IPS DF 4.7 (cell line): ENCODE data around the gene UBL7.

Experiments
- DNase-seq: peaks from one replicate; pipeline ENCODE4 v3.0.0-alpha.2; 2013; ENCODE audit warnings: low spot score; ENCODE audit errors: extremely low read depth

UBL7 gene

DNA sequence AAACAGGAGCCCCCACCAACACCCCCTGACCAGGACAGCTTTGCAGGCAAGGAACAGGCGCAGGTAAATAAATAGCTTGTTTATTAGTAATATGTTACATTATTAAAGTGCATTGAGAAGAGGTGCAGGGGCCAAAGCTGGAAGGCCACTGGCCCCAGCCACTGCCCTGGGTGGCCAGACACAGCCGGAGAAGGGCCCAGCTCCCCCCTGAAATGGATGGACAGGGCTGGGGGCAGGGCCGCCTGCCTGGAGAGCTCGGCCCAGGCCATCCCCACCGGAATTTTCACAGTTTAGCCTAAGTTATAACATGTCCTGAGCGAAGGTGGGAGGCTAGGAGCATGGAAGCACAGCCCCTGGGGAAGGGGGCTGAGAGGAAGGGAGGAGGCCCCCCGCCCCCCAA, 51.7 kb downstream of the UBL7 start:
- DNase-seq = no peak

DNA sequence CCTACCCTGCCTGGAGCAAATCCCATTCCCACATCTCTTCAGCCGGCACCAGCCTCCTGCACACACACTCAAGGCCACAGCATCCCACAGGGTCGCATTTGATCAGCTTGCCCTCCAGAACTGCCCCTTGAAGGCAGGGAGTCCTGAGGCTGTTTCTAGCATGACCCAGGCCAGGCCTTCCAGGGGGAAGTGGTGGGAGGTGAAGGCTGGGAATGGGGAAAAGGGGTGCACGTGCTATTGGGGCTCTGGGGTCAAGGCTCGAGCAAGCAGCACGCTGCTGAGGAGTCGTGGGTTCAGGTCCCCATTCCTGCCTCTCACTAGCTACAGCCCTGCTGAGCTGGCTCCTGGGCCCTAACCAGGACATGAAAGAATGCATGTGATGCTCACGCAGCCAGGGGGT, 52.1 kb downstream of the UBL7 start:
- no peak for DNase-seq

- DNase-seq = no peak
Measured at GRCh38 chr15:74408385-74408784, 52.6 kb downstream of the UBL7 start.

- no peak for DNase-seq
Measured at GRCh38 chr15:74406992-74407705, 53.8 kb downstream of the UBL7 start.

GRCh38 chr15:74406517-74406916, 54.4 kb downstream of the UBL7 start:
- no peak for DNase-seq

- DNase-seq = no peak
Measured at GRCh38 chr15:74405823-74406222, 55.1 kb downstream of the UBL7 start.

GRCh38 chr15:74403991-74404563, 56.9 kb downstream of the UBL7 start:
- DNase-seq = no peak

DNA sequence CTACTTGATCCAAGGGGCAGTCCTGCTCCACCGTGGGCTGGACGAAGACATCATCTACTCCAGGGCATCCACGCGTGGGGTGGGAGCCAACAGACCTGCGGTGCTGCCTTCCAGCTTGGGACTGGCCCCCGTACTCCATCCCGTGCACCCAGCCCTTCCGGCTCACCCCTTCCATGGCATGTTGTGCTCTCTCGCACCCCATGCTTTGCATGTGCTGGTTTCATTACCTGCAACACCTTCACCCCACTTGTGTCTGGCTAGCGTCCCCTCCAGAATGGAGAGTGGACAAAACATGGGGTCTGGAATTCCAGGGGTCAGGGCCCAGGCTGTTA, 57.4 kb downstream of the UBL7 start:
- no peak for DNase-seq

- no peak for DNase-seq
Measured at GRCh38 chr15:74402873-74403587, 57.9 kb downstream of the UBL7 start.

- DNase-seq = no peak
Measured at GRCh38 chr15:74402337-74402841, 58.6 kb downstream of the UBL7 start.

GRCh38 chr15:74400915-74401757, 59.8 kb downstream of the UBL7 start:
- no peak for DNase-seq

GRCh38 chr15:74400313-74400860, 60.6 kb downstream of the UBL7 start:
- no peak for DNase-seq

- no peak for DNase-seq
Measured at GRCh38 chr15:74399511-74400312, 61.2 kb downstream of the UBL7 start.

GRCh38 chr15:74399100-74399499, 61.9 kb downstream of the UBL7 start:
- DNase-seq = no peak

- DNase-seq = no peak
Measured at GRCh38 chr15:74398183-74398582, 62.8 kb downstream of the UBL7 start.

GRCh38 chr15:74397239-74398068, 63.5 kb downstream of the UBL7 start:
- DNase-seq = no peak

- DNase-seq = no peak
Measured at GRCh38 chr15:74396445-74397238, 64.3 kb downstream of the UBL7 start.

GRCh38 chr15:74396146-74396438, 64.9 kb downstream of the UBL7 start:
- no peak for DNase-seq
